ENCODE results near the gene PDLIM5.

The PDLIM5 gene

DNA sequence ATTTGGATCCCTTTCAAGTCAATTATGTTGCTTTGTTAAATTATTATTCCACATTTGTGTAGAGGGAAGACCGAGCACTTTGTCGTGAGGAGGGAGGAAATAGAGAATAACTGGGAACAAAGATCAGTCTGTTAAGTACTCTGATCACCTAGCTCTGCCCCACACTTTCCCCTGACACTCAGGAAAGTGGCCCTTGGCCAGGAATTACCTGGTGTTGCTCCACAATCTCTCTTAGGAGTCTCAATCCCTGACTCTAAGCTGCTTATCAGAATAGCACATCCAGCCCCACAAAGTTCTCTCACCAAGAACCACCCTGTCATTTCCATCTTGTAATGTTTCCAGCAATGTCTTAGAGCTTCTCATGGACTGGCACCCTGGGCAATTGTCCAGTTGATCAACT lies 222.2 kb downstream of the PDLIM5 start:
- Histone ChIP-seq H3F3A (ENCODE audit: low read depth) (no peaks in the 10 kb centered on the region), H3K36me3 (ENCODE audit: insufficient read depth, low read length) (no peaks in the 10 kb centered on the region), H3K4me1 (ENCODE audit: insufficient read depth, low read length, poor library complexity, severe bottlenecking) (no peaks in the 10 kb centered on the region), H3K9ac (ENCODE audit: low read depth, low read length, poor library complexity, severe bottlenecking) (no peak overlapping the region), H3K9me3 (ENCODE audit: insufficient read depth, low read depth, low read length) (no peaks in the 10 kb centered on the region), H3K9me2 (replicated peaks; ENCODE audit: low read depth, low read length) (no peaks in the 10 kb centered on the region), H3K79me2 (ENCODE audit: insufficient read depth, low read length) (no peaks in the 10 kb centered on the region), H2AFZ (ENCODE audit: low read length) (no peak overlapping the region), H3K4me2 (ENCODE audit: low read depth, low read length, poor library complexity, severe bottlenecking) (no peak overlapping the region), H4K20me1 (ENCODE audit: insufficient read depth, low read length, poor library complexity, severe bottlenecking) (no peaks in the 10 kb centered on the region), H3K27me3 (ENCODE audit: insufficient read depth, low read length, poor library complexity, severe bottlenecking) (no peaks in the 10 kb centered on the region), H3K4me3 (ENCODE audit: low read length, poor library complexity, severe bottlenecking) (no peak overlapping the region)
- TF ChIP-seq EZH2phosphoT487 (IDR thresholded peaks at IDR 0.05; ENCODE audit: borderline replicate concordance), result no peak
- TF ChIP-seq, protein P1, sequence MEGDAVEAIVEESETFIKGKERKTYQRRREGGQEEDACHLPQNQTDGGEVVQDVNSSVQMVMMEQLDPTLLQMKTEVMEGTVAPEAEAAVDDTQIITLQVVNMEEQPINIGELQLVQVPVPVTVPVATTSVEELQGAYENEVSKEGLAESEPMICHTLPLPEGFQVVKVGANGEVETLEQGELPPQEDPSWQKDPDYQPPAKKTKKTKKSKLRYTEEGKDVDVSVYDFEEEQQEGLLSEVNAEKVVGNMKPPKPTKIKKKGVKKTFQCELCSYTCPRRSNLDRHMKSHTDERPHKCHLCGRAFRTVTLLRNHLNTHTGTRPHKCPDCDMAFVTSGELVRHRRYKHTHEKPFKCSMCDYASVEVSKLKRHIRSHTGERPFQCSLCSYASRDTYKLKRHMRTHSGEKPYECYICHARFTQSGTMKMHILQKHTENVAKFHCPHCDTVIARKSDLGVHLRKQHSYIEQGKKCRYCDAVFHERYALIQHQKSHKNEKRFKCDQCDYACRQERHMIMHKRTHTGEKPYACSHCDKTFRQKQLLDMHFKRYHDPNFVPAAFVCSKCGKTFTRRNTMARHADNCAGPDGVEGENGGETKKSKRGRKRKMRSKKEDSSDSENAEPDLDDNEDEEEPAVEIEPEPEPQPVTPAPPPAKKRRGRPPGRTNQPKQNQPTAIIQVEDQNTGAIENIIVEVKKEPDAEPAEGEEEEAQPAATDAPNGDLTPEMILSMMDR (conservative IDR thresholded peaks at IDR 0.05; ENCODE audit: low read length), result no peak

DNA sequence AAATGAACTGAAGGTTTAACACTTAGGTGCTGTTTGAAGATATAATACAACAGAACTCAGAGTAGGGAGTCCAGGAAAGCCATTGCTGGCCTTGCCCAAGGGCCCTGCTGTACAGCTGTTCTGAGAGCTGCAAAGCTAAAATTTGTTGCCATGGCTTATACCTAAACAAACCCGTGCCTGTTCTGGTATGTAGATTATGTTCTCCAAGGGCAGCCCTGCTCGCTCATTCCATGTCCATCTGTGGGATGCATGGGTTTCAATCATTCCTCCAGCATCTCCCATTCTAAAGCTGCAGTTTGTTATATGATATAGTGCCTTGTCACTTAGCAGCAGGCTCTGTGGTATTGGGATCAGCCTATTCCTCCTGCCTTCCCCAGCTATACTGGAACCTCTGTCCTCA lies 225.2 kb downstream of the PDLIM5 start:
- Histone ChIP-seq H3K4me1 (ENCODE audit: insufficient read depth, low read length, poor library complexity, severe bottlenecking) (no peaks in the 10 kb centered on the region), H3K27me3 (ENCODE audit: insufficient read depth, low read length, poor library complexity, severe bottlenecking) (no peaks in the 10 kb centered on the region), H4K20me1 (ENCODE audit: insufficient read depth, low read length, poor library complexity, severe bottlenecking) (no peaks in the 10 kb centered on the region), H3K4me2 (ENCODE audit: low read depth, low read length, poor library complexity, severe bottlenecking) (no peak overlapping the region), H3K79me2 (ENCODE audit: insufficient read depth, low read length) (no peaks in the 10 kb centered on the region), H3K9ac (ENCODE audit: low read depth, low read length, poor library complexity, severe bottlenecking) (no peak overlapping the region), H3K9me3 (ENCODE audit: insufficient read depth, low read depth, low read length) (no peaks in the 10 kb centered on the region), H2AFZ (ENCODE audit: low read length) (no peak overlapping the region), H3K36me3 (ENCODE audit: insufficient read depth, low read length) (no peaks in the 10 kb centered on the region), H3K9me2 (replicated peaks; ENCODE audit: low read depth, low read length) (no peaks in the 10 kb centered on the region), H3F3A (ENCODE audit: low read depth) (no peaks in the 10 kb centered on the region), H3K4me3 (ENCODE audit: low read length, poor library complexity, severe bottlenecking) (no peak overlapping the region)
- TF ChIP-seq EZH2phosphoT487 (IDR thresholded peaks at IDR 0.05; ENCODE audit: borderline replicate concordance), result no peak
- TF ChIP-seq, protein P1 (conservative IDR thresholded peaks at IDR 0.05; ENCODE audit: low read length), result no peak

DNA sequence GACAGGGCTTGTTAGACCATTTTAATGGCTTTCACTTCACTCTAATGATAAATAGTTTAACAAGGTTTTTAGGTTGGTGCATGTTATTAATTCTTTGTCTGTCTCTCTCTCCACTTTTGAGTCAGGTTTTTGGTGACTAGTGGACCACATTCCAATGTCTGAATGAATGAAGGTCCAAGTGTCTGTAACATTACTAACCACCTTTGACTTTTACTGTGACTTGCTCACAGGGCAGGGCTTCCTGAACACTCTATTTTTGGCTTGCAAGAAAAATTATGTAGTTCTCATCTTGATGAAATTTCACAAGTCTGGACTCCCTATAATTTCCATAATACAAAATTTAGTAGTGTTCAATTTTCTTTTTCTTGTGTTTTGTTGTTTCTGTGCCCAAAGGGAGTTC lies 227.2 kb downstream of the PDLIM5 start:
- Histone ChIP-seq H3K36me3 (ENCODE audit: insufficient read depth, low read length) (no peaks in the 10 kb centered on the region), H3K9ac (ENCODE audit: low read depth, low read length, poor library complexity, severe bottlenecking) (no peak overlapping the region), H3K4me1 (ENCODE audit: insufficient read depth, low read length, poor library complexity, severe bottlenecking) (no peaks in the 10 kb centered on the region), H3K4me2 (ENCODE audit: low read depth, low read length, poor library complexity, severe bottlenecking) (no peak overlapping the region), H4K20me1 (ENCODE audit: insufficient read depth, low read length, poor library complexity, severe bottlenecking) (no peaks in the 10 kb centered on the region), H3K9me3 (ENCODE audit: insufficient read depth, low read depth, low read length) (no peaks in the 10 kb centered on the region), H2AFZ (ENCODE audit: low read length) (no peak overlapping the region), H3K4me3 (ENCODE audit: low read length, poor library complexity, severe bottlenecking) (no peak overlapping the region), H3K27me3 (ENCODE audit: insufficient read depth, low read length, poor library complexity, severe bottlenecking) (no peaks in the 10 kb centered on the region), H3K79me2 (ENCODE audit: insufficient read depth, low read length) (no peaks in the 10 kb centered on the region), H3K9me2 (replicated peaks; ENCODE audit: low read depth, low read length) (no peaks in the 10 kb centered on the region), H3F3A (ENCODE audit: low read depth) (no peaks in the 10 kb centered on the region)
- no peak for TF ChIP-seq EZH2phosphoT487 (IDR thresholded peaks at IDR 0.05; ENCODE audit: borderline replicate concordance)

DNA sequence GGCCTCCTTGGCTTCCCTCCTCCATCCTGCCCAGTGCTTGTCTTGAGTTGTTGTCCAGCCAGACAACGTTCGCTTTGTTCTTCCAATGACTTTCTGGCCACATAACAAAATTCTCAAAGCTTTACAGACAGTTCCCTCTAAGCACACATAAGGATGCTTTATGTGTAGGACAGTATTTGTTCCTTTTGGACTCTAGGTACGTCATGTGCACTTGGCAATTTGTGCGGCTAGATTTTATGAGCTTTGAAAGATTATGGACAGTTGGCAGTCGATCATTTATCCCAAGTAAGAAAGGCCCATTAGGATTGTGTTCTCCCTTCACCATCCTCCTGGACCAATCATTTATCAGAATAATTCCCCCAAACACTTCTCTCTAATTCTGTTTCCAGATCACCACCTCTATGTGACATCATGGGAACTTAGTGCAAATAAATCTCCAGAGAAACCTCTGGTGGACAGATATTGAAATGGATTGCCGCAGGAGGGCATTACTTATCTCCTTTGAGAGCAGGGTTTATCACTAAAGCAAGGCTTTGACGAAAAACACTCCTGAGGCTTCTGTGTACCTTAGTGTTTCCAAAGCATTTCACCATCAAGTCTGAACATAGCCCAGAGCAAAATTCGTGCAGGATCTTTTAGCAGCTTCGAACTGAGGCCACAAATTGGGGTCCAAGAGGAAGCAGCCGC lies 228.6 kb downstream of the PDLIM5 start:
- Histone ChIP-seq H3K79me2 (ENCODE audit: insufficient read depth, low read length) (no peaks in the 10 kb centered on the region), H3K9me2 (replicated peaks; ENCODE audit: low read depth, low read length) (no peaks in the 10 kb centered on the region), H3F3A (ENCODE audit: low read depth) (no peaks in the 10 kb centered on the region), H3K4me3 (ENCODE audit: low read length, poor library complexity, severe bottlenecking) (no peak overlapping the region), H3K4me1 (ENCODE audit: insufficient read depth, low read length, poor library complexity, severe bottlenecking) (no peaks in the 10 kb centered on the region), H3K9ac (ENCODE audit: low read depth, low read length, poor library complexity, severe bottlenecking) (no peak overlapping the region), H3K36me3 (ENCODE audit: insufficient read depth, low read length) (no peaks in the 10 kb centered on the region), H3K9me3 (ENCODE audit: insufficient read depth, low read depth, low read length) (no peaks in the 10 kb centered on the region), H2AFZ (ENCODE audit: low read length) (no peak overlapping the region), H4K20me1 (ENCODE audit: insufficient read depth, low read length, poor library complexity, severe bottlenecking) (no peaks in the 10 kb centered on the region), H3K4me2 (ENCODE audit: low read depth, low read length, poor library complexity, severe bottlenecking) (no peak overlapping the region), H3K27me3 (ENCODE audit: insufficient read depth, low read length, poor library complexity, severe bottlenecking) (no peaks in the 10 kb centered on the region)
- TF ChIP-seq, protein P1 (conservative IDR thresholded peaks at IDR 0.05; ENCODE audit: low read length), result no peak
- TF ChIP-seq EZH2phosphoT487 (IDR thresholded peaks at IDR 0.05; ENCODE audit: borderline replicate concordance), result no peak
